GM18502 (cell line): ENCODE results near the gene ABCA13.
A peak's percentile ranks its signal among the peaks of the same experiment; 100 is the strongest.

Experiments
- ATAC-seq: cut with Tn5 transposase; IDR thresholded peaks from one replicate; pipeline ENCODE4 v1.9.1; 2021; ENCODE audit warnings: mild to moderate bottlenecking; ENCODE audit not compliant: unreplicated experiment, poor library complexity

ABCA13 gene

GRCh38 chr7:48350515-48350914 is 179.3 kb downstream of the ABCA13 start:
- ATAC-seq, result no peak

DNA sequence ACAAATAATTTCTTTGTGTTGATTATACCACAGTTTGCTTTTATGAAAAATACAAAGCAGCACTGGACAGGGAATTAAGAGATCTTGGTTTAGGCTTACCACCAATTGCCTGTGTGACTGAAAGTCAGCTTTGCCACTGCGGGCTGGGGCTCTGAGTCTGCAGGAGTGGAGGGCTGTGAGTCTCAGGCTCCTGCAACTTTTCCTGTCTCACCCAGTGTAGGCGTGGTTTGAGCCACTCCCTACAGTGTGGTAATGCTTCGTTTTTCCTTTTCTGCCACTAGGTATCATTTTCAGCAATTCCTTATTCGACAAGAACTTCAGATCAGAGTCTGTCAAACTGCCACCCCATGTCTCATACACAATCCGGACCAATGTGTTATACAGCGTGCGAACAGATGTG is 180.6 kb downstream of the ABCA13 start:
- ATAC-seq, result no peak

GRCh38 chr7:48355346-48355745 is 184.1 kb downstream of the ABCA13 start:
- ATAC-seq, result no peak

GRCh38 chr7:48360574-48360973 is 189.3 kb downstream of the ABCA13 start:
- no peak for ATAC-seq

DNA sequence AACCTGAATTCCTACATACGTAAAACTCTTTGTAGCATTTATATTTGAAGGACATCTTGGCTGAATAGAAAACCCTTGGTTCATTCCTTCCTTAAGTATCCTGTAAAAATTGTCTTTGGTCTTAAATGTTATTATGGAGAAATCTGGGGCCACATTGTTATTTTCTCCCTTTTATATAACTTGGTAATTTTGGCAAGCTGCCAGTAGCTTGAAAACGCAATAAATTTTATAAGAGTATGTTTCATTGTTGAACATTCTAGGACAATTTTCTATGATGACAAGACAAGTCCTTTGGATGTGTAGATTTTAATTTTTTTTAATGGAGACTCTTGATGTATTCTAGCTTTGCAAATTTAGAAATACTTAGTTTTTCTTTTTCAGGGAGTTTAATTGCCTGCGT is 191.9 kb downstream of the ABCA13 start:
- no peak for ATAC-seq

GRCh38 chr7:48365010-48365409 is 193.8 kb downstream of the ABCA13 start:
- ATAC-seq, result no peak

DNA sequence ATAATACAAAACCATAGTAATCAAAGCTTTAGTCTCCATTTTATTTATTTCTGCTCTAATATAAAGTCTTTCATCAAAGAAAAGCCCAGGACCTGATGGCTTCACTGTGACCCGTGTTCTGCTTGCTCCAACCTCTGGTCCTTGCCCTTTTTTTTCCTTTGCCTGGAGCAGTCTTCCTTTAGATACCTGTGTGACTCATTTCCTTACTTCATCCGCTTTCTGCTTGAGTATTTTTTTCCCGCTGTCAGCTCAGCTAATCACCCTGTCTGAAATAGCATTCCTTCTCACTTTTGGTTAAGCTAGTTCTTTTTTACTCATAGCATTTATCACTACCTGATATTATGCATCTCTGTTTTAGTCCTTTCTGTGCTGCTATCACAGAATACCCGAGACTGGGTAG is 194.8 kb downstream of the ABCA13 start:
- no peak for ATAC-seq

DNA sequence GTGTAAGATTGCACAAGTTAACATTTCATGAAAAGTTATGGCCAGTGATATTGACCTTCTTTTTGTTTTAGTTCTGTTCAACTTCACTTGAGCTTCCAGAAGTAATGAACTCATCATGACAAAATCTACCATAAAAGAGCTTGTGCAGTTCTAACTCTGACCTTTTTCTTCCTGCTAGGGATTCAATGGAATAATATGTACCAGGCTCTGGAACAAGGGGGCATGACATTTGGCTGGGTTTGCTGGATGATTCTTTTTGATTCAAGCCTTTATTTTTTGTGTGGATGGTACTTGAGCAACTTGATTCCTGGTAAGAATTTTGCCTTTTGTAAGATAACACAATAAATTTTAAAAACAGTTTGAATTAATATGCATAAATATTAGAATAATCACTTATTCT is 205.0 kb downstream of the ABCA13 start:
- ATAC-seq, result no peak

- no peak for ATAC-seq
Observed at GRCh38 chr7:48380921-48381320, 209.7 kb downstream of the ABCA13 start.

DNA sequence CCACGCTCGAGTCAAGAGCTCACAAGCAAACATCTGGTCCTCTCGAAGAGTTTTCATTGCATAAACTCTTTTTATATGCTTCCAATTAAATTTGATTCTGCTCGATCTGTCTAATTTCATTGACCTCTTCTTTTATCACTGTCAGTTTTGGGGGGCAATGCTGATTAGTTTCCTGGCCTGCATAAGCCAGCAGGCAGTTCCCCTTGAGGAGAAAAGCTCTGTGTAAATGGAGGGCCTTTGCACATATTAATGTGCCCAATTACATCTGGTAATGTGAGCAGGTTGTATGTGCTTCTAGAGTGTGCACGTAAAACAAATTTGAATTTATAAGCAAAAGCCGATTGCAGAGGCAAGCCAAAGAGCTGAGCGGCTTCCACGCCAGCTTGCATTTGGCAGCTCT is 210.3 kb downstream of the ABCA13 start:
- no peak for ATAC-seq

GRCh38 chr7:48384180-48384752 is 213.0 kb downstream of the ABCA13 start:
- ATAC-seq, result no peak

DNA sequence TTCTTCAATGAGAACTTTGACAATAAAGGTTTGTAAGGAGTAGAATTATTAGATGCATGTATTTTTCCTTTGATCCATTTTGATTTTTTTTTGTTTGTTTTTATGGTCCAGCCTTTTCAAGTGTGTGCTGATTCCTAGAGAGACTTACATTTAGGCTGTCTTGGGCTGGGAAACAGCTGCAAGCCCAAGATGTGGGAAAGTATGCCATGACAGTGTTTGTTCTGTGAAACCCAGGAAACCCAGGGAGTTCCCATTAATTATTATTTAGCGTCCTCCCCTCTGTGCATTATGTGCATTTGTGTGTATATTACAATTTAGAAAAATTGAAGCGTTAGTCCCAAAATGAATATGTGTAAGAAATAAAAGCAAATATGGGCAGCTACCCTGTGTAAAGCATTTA is 216.7 kb downstream of the ABCA13 start:
- ATAC-seq, result no peak

DNA sequence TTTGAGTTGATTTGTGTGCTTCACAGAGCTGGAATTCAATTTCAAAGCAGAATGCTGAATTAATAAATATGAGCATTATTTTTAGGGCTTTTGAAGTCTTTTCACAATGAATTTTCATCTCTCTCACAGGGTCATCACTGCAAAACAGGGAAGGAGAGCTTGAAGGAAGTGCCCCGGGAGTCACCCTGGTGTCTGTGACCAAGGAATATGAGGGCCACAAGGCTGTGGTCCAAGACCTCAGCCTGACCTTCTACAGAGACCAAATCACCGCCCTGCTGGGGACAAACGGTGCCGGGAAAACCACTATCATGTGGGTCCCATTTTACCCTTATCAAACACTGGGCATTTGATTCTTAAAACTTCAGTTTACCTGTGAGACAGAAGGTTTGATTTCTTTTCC is 217.7 kb downstream of the ABCA13 start:
- no peak for ATAC-seq

- ATAC-seq, result peak; percentile 64
Observed at GRCh38 chr7:48389977-48390376, 218.7 kb downstream of the ABCA13 start.

GRCh38 chr7:48390388-48391327 is 219.4 kb downstream of the ABCA13 start:
- ATAC-seq, result no peak

GRCh38 chr7:48398191-48398590 is 226.9 kb downstream of the ABCA13 start:
- no peak for ATAC-seq

DNA sequence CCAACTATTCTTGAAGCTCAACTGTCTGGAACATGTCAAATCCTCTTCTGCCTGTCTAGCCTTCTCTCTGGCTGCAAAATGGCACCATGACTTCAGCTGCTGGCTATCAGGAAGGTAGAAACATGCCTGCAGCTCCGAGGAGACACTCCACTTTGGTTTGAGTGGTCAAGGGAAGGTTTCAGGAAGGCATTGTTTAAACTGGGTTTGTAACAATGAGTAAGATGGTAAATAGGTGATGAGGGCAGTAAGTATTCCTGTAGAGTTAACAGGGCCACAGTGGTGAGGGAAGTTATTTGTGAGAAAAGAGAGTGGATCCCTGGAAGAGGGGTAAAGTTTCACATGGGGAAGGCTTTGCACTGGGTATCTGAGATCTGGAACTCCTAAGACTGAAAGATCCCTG is 231.5 kb downstream of the ABCA13 start:
- no peak for ATAC-seq

- no peak for ATAC-seq
Observed at GRCh38 chr7:48408731-48409130, 237.5 kb downstream of the ABCA13 start.

DNA sequence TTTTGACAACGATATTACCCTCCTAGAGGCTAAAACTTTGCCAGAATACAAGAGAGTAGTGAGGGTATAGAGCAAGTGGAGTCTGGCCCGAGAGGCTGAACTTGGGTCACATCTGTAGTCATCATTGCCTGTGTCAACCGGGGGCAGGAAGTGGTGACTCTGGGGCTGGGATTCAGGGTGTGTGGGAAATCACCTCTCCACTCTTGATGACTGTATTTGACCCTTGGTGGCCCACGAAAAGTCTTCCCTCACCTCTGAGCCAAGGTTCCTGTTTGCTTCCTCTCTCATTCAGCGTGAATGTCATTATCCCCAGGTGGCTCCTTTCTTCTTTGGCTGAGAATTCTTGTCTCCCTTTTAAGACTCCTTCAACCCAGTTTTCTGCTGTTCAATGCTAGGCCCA is 240.4 kb downstream of the ABCA13 start:
- peak; percentile 67 for ATAC-seq

- ATAC-seq, result no peak
Observed at GRCh38 chr7:48414011-48414732, 242.9 kb downstream of the ABCA13 start.

DNA sequence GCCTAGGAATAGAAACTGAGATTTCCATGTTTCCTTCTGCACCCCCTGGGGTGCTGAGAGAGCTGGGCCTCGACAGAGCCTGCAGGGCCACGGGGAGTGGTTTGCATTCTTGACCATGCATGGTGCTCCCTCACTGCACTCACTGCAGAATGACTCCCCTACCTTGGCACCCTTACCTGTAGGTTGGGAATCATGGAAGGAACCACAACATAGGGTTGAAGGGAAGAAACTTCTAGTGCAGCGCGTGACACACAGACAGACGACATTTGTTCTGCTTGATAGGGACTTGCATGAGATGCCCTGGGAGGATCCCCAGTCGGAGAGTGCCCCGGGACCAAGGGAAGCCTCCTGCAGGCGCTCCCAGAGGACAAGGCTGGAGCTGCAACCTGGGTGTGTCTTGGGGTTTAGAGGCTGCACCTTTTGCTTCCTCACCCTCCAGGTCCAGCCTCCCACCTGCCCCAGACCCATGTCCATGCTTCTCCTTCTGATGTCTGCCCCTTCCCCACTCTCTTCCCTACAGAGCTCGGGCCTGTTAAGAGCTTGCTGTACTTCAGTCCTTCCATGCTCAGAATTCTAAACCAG is 245.2 kb downstream of the ABCA13 start:
- ATAC-seq, result no peak
